PC-3 (cell line): ENCODE data around the gene PHF13.

ENCODE experiments used
- CTCF ChIP-seq: fragments of 300-600 bp; sonication (generic); conservative IDR thresholded peaks from 2 replicates; pipeline ENCODE4 v1.5.1; 2017; ENCODE audit warnings: antibody characterized with exemption, low read depth, mild to moderate bottlenecking, low read length
- EZH2 ChIP-seq: fragments of 300-600 bp; sonication (generic); IDR thresholded peaks from one replicate; pipeline ENCODE4 v1.6.1; 2017; ENCODE audit warnings: antibody characterized with exemption, mild to moderate bottlenecking, low read length; ENCODE audit not compliant: unreplicated experiment

DNA sequence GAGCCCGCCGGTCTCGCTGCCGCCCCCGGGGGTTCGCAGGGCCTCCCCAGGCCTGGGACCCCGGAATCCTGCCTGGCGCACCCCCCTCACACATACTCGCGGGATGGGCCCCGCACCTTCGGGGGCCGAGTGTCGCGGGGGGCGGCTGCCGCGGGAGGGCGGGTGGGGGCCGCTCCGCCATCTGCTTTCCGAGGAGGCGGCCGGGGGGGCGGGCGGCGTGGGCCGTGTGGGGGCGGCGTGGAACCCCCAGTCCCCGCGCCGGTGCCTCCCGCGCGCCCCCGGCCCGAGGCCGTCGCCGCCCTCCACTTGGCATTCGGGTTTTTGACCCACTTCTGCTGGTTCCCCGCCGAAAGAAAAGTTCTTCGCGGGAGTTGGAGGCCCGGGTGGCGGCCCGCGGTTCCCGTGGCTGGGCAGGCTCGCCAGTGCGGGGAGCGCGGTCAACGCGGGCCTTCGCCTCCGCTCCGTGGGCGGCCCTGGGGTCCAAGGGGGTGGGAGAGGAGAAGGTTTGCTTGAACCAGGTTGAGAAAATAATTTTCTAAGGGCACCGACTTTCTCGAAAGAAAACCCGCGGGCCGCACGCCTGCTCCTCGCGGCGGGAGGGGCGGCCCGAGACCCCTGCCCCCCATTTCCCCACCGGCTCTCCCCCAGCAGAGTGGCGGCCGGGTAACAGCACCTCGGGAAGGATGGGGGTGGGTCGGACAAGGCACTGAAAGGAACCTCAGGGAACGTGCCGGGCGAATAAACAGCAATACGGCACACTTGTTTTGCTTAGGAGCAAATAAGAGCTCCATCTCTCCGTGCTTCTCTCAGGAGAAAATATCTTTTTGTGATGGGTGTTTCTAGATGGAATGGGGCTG, 1.6 kb downstream of the PHF13 start:
- no peak for TF ChIP-seq EZH2
- TF ChIP-seq CTCF: no peak
